RWPE1 (cell line): Measurements from ENCODE around the gene SMAD7.

Source experiments
- CTCF ChIA-PET: fragments of 350-600 bp; sonication (Branson Sonifier 250); formaldehyde crosslinking; extraction: SDS; loops from one replicate; lab custom pipeline; 2021; lab: Yijun Ruan, JAX
- POLR2A ChIA-PET: fragments of 400-600 bp; formaldehyde crosslinking; extraction: SDS; loops from one replicate; lab custom pipeline; 2020; ENCODE audit warnings: antibody characterized with exemption; ENCODE audit not compliant: low non-redundant PET; lab: Yijun Ruan, JAX
- DNase-seq: peaks from one replicate; pipeline ENCODE4 v3.0.0; 2012; ENCODE audit warnings: low spot score
- H3K27ac ChIP-seq: fragments of 450-650 bp; 2 replicates; pipeline ENCODE4 v1.5.1; 2017
- TF ChIP-seq, protein P1 (sequence below): fragments of 450-650 bp; conservative IDR thresholded peaks from 2 replicates; pipeline ENCODE4 v1.5.1; 2017; ENCODE audit warnings: low read depth, mild to moderate bottlenecking

Gene SMAD7

DNA sequence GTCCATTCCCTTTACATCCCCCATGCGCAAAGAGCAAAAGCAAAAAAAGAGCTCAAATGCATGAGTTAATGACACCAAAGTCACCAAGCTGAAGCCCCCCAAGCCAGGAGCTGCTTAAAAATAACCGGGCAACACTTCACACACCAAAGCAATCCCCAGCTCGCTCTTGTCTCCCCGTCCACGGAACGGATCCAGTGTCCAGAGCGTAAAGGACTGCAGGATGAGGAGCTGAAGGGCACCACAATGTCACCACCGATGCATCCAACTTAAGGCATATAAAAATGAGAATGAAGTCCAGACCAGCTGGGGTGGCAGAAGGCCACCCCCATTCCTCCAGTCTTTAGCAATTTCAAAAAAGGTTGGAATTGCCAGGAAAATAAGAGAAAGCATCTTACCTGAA, 8.7 kb downstream of the SMAD7 start:
- no peak for DNase-seq
- peak overlapping the region; percentile 90 for H3K27ac ChIP-seq
- ChIA-PET POLR2A (no interaction called here), CTCF (interaction anchor here (0.7 to 0.8 kb wide), 2 partner anchors 85 to 160 kb away, joined by 3 to 5 read pairs; no protein-coding TSS in a partner anchor)
- TF ChIP-seq, protein P1, sequence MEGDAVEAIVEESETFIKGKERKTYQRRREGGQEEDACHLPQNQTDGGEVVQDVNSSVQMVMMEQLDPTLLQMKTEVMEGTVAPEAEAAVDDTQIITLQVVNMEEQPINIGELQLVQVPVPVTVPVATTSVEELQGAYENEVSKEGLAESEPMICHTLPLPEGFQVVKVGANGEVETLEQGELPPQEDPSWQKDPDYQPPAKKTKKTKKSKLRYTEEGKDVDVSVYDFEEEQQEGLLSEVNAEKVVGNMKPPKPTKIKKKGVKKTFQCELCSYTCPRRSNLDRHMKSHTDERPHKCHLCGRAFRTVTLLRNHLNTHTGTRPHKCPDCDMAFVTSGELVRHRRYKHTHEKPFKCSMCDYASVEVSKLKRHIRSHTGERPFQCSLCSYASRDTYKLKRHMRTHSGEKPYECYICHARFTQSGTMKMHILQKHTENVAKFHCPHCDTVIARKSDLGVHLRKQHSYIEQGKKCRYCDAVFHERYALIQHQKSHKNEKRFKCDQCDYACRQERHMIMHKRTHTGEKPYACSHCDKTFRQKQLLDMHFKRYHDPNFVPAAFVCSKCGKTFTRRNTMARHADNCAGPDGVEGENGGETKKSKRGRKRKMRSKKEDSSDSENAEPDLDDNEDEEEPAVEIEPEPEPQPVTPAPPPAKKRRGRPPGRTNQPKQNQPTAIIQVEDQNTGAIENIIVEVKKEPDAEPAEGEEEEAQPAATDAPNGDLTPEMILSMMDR: no peak

DNA sequence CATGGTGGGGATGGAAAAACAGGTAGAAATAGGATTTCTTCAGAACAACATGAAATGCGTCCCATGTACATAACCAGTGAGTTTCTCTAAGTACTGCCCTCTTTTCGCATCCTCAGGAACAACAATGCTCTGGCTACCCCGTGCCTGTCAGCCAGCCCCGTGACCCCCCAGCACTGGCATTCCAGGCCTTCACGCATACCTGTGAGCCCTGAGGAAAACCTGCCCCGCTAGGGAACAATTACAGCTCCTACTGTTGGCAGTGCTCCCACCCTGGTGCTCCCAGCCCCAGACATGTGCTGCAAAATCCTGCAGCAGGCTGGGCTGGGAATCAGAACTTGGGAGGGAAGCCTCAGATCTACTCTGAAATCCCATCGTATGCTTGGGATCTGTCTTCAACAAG, 9.1 kb downstream of the SMAD7 start:
- DNase-seq: no peak
- TF ChIP-seq, protein P1: no peak
- ChIA-PET POLR2A (no interaction called here), CTCF (interaction anchor here (0.7 to 0.8 kb wide), 2 partner anchors 86 to 159 kb away, joined by 3 to 5 read pairs; no protein-coding TSS in a partner anchor)
- H3K27ac ChIP-seq: peak overlapping the region; percentile 90

DNA sequence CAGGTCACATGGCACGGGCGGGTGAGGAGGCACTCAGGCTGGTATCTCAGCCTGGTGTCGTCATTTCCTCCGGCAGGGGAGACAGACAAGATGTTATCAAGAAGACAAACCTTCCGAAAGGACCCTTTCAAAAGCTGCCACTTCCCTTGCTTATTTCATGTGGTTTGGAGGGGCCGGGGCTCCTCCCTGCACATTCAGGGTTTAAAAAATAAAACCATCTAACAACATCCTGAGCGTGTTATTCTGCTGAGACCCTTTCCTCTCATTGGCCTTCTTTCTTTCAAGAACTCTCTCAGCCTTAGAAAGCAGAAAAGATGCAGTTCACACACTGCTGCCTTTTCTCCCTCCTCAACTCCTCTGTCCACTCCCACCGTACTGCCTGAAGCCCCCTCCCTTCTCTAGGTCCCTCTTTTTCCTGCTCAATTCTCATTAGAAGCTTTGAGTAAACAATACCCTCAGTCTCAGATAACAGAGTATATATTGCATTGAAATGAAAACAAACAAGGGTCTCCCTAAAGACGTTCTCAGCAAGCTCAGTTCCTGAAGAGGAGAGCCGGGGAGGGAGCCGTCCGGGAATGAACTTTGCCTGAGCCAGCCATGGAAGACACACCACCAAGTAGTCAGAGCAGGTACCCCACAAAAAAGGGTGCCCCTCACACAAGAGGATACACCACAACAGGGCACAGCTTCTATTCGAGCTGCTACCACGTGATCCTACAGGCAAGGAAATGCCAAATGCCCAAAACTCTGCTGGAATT, 9.7 kb downstream of the SMAD7 start:
- TF ChIP-seq, protein P1: no peak
- CTCF ChIA-PET: no interaction called here
- H3K27ac ChIP-seq: peak overlapping the region; percentile 90
- POLR2A ChIA-PET: no interaction called here
- DNase-seq: no peak

DNA sequence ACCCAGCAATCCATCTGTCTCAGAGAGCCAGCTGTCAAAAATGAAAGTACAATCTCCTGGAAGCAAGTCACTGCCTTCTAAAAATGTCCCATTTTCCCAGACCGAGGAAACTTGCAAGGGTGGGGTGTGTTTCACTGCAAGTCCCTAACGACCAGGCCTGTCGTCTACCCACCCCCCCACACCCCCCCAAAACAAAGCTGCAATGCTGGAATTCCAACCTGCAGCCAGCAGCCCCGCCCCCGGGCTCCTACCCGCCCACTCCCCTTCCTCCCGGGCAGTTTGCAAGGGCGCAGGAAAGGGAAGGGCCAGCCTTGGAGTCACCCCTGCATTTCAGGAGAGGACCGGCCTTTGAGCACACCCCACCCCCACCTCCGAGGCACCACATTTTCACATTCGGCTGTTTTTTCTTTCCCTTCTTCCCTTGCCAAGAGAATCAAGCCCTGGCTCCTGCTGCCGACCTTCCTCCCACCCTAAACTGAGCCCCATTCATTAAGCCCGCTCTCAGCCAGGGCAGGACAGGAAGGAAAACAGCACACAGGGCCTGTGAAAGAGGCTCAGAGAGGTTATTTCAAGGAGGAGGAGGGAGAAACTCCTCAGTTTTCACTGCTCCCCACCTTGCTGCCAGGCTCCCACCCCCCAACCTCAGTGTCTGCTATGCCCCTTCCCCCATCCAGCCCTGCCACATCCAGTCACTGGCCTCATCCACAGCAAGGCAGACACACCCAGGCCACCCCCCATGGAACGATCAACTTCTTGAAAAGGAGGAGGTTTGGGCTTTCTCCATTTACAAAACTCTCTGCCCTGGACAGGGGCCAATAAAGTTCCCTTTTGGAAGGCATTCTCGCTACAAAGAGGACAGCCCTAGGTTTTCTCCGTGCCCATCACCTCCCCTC, 11.3 kb downstream of the SMAD7 start:
- TF ChIP-seq, protein P1: no peak
- peak overlapping the region; percentile 90 for H3K27ac ChIP-seq
- ChIA-PET POLR2A (no interaction called here), CTCF (no interaction called here)
- DNase-seq: no peak

DNA sequence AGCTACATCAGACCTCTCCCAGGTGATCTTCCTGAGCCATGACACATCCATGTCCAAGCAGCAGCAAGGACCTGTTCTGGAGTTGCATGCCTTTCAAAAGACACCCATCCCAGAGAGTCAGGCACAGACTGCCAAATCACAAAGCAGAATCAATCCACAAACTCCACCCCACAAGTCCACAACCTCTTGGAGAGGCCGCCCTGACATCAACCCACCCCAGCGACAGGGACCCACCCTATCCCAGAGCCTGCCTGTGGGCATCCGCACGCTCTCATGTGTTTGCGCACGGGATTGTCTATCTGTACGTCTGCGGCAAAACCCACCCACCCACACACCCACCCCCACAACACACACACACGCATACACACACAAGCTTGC, 11.9 kb downstream of the SMAD7 start:
- CTCF ChIA-PET: no interaction called here
- TF ChIP-seq, protein P1: no peak
- H3K27ac ChIP-seq: peak overlapping the region; percentile 90
- no peak for DNase-seq
- POLR2A ChIA-PET: no interaction called here
